ENCODE results near the gene SRR.
"Not testable (repeated sequence)": the region's sequence is repeated elsewhere in the genome, so short reads cannot be mapped to it uniquely, and the experiment has no call there.

Gene SRR, protein sequence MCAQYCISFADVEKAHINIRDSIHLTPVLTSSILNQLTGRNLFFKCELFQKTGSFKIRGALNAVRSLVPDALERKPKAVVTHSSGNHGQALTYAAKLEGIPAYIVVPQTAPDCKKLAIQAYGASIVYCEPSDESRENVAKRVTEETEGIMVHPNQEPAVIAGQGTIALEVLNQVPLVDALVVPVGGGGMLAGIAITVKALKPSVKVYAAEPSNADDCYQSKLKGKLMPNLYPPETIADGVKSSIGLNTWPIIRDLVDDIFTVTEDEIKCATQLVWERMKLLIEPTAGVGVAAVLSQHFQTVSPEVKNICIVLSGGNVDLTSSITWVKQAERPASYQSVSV

DNA sequence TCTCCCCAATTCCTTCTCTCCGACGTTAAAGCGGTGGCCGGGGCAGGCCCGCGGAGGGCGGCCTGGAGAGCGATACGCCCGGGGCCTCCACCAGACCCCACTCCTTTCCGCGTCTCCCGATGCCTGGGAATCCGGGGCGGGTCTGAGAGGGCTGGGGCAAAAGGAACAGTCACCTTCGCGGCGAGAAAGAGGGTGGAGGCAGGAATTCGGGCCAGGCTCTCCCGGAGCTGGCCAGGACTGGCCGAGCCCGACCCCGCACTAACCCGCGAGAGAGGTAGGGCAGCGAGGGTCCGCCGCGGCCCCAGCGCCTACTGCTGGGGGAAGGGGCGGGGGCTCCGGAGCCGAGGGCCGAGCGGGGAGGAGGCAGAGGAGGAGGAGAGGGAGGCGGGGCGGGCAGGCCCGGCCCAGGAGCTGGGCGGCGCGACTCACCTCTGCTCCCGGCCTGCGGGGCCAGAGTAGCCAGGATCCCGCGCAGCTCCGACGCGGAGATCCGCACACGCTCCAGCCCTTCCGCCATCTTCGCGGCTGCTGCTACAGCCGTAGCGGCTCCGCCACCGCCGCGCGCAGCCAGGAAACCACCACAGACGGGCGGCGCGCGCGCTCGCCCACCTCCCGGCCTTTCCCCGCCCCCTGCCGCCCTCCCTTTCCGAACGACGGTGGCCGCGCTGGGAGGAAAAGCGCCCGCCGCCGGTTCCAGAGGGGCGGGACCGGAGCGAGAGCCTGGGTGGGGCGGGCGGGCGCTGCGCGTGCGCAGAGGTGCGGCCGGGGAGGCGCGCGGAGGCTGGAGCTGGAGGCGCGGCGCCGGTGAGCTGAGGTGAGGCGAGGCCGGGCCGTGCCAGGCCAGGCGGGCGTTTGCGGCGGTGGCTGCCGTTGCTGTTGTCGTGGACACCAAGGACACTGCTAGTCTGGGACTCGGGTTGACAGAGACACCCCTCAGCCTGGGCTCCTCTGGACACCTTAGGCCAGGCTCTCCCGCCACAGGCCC, at the start of gene SRR, which contains the start of gene SMG6:
SRR (plus strand) TSS at position 747 of the 985 bp plus-strand sequence. CDS start 11,611 bp downstream, outside the sequence.
SMG6 (minus strand) TSS at position 582 of the 985 bp plus-strand sequence; CDS start at position 517, 65 bp downstream.
- intact Hi-C loops (cut with DNase I): loop anchor here (2.0 kb wide), 1 partner anchor 33 kb away; the partner anchor contains the start of genes SGSM2 and TSR1

DNA sequence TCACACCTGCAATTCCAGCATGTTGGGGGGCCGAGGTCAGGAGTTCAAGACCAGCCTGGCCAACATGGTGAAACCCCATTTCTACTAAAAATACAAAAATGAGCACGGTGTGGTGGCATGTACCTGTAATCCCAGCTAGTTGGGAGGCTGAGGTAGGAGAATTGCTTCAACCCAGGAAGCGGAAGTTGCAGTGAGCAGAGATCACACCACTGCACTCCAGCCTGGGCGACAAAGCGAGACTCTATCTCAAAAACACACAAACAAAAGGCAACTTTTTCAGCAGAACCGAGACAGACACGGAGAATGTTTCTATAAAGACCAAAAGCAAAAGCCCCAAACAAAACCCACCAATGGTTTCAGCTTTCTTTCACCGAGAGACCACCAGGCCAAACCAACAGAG, 44.9 kb upstream of the SRR start:
- DNase-seq; intact Hi-C loops (cut with DNase I): not testable (repeated sequence)

More for the DNA sequence above, at the start of gene SRR, which contains the start of gene SMG6:
- peak; percentile 84 to 98 (median 91) for DNase-seq

DNA sequence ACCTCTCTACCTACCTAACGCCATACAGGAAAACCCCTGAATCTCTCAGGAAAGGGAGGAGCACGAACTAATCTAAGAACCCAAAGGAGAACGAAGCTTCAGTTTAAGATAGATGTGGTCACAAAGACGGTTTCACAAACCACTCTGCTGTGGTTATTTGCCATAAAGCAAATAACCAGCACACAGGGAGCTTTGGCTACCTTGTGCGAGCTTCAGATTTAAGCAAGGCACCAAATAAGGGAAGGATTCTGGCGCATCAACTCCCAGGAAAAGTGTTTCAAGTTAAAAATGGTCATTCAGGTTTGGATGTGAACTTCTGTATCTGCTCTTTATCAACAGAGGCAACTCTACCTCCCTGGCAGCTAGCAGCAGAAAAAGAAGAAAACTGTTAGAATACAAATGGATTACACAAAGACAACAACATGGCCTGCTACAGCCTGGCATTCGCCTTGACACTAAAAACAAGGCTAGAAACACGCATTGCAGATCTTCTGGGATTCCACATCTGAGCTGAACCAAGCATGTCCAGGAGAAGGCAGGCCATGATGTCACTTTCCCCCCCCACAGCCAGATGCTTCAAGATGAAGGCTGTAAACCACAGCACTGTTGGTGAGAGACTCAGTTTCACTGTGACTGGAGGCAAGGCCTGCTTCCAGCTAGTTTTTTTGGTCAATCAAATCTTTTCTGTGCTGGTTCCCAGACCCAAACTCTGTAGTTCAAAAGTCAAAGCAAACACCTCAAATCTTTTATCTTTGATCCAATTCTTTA, 43.8 kb upstream of the SRR start:
- intact Hi-C loops (cut with DNase I): no loop called here
- DNase-seq: peak in 1 of 10 donors; percentile 89

DNA sequence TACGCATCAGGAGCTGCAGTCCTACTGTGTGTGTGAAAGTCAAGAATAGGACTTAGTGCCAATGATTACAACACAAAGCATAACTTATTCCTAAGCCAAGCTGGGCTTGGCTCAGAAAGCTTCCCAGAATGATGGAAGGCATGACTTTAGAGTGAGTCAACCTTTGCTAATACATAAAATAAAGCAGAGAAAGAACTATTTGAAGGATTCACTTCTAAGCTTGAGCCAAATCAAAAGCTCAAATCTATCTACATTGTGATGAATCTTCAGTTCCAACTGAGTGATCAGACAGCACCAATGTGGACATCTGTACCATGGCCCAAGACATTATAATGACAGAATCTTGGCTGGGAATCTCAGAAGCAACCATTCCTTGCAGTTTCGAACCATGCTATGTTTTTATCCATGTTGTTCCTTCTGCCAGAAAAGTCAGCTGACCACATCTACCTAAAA, 41.6 kb upstream of the SRR start:
- no peak for DNase-seq
- intact Hi-C loops (cut with DNase I): no loop called here

DNA sequence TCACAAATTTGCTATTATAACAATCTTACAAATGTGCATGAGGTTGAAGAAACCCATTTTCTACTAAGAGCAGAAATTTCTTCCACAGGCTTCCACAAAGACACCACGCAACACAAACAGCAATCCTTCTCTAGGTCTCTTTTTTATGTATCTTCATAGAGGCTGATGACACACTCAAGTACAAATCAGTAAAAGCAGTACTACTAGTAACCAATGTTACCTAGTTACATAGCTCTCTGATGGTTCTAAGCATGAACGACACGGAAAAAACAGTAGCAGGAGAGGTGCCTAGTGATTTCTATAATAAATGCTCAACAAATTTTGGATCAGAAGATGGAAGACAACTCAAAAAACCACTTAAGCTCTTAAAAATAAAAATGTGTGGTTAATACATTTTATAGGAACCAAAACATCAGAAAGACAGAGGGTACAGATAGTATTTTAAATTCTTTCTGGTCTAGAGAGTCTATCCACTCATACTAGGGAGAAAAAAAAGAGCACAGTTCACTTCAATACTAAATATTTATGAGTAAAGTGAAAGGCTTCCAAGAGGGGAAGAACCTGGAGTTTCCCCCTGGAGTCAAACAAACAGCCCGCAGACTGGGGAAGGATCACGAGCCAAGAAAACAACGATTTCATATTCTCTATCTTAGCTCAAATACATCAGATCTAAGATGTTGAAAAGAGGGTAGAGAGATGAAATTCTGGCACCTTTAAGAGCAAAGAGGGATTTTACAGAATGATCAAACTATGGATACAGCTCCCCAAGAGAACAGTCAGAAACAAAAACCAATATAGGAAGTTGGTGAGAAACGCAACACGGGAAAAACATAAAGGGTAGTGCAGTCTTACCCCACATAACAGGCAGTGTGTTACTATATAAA, 40.3 kb upstream of the SRR start:
- intact Hi-C loops (cut with DNase I): no loop called here
- no peak for DNase-seq

DNA sequence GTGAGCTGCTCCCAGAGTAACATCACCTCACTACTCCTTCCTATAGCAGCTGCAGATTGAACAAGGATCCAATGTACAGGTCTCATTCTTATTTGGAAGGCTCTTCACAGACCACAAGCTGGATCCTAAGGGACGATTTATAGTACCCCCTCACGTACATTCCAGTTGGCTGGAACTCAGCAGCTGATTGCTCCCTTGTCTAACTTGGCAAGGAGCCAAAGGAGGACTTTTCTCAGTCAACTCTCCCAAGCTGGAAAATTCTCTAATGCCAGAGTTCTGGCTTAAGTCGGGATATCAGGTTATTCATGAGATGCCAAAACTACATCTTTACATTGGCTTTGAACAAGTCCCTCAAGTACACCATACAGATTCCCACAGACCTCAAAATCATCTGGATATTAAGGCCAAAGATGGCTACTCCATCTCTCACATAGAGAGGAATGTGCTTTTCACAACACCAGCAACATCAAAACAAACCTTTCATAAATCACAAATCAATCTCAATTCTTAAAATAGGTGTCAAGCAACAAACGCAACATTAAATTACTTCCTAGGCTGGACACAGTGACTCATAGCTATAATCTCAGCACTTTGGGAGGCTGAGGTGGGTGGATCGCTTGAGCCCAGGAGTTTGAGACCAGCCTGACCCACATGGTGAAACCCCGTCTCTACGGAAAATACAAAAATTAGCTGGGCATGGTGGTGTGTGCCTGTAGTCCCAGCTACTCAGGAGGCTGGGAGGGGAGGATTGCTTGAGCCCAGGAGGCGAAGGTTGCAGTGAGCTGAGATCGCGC, 39.5 kb upstream of the SRR start:
- intact Hi-C loops (cut with DNase I): no loop called here
- no peak for DNase-seq

DNA sequence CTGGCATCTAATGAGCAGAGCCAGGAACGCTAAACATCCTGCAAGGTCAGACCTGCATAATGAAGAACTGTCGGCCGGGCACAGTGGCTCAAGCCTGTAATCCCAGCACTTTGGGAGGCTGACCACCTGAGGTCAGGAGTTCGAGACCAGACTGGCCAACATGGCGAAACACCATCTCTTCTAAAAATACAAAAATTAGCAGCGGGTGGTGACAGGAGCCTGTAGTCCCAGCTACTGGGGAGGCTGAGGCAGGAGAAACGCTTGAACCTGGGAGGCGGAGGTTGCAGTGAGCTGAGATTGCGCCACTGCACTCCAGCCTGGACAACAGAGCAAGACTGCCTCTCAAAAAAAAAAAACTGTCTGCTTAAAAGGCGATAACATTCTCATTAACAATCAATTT, 38.6 kb upstream of the SRR start:
- intact Hi-C loops (cut with DNase I); DNase-seq: not testable (repeated sequence)

DNA sequence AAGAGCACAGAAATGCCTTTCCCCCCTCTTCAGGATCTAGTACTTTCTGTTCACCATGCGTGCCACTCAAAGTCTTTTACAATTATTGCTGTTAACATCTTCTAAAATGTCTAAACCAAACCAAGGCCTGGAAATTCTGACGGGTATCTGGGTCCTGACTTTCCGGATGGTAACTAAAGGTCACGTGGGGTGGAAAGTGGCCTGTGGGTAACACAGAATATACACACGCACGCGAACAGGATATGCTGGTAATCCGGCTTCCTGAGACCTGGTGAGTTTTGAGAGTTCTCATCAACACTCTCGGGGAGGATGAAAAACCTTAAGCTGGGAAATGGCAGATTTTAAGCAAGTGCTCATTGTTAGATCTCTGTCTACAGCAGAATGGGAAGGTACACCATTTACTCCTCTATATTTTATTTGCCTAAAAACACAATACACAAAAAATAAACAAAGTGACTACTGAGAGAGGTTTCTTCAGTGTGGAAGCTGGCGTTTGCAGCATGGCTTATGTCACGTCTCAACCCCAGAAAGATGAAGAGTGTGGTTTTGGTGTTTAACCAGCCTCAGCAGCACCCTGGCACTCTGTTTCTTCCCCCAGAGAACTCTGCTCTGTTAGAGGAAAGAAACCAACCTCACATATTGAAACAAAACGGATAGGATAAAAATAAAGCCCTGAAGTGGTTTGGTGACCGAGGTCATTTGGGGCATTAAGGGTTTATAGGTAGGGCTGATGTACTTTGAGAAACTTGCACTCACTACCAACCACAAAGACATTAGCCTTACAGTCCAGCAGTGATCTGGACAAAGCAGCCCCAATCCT, 37.5 kb upstream of the SRR start:
- no peak for DNase-seq
- intact Hi-C loops (cut with DNase I): no loop called here

DNA sequence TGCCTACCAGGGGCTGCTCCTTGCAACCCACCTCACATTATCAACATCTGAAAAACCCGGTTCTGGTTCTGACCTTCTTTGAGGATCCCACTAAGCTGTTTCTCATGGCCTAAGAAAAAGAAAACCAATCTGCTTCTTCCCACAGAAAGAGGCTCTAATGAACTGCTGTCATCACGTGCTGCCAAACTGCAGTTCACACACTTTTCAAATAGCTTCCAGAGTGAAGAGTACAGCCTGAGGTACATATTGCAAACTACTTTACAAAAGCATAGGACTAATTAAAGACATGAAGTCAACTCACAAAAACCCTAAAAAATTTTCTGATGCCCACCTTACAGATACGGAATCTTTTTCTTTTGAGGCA, 36.9 kb upstream of the SRR start:
- intact Hi-C loops (cut with DNase I): no loop called here
- no peak for DNase-seq

DNA sequence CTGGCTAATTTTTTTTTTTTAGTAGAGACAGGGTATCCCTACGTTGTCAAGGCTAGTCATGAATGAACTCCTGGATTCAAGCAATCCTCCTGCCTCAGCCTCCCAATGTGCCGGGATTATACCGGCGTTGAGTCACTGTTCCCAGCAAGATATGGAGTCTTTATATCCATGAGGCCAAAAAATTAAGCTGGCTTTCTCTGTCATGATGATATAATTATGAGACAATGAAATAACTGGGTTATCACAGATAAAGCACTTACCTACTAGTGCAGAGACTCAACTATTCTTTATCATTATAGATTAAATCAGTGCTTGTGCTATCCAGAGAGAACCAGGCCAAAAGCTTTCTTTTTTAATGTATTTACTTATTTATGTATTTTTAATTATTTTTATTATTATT, 36.4 kb upstream of the SRR start:
- no peak for DNase-seq
- intact Hi-C loops (cut with DNase I): no loop called here

DNA sequence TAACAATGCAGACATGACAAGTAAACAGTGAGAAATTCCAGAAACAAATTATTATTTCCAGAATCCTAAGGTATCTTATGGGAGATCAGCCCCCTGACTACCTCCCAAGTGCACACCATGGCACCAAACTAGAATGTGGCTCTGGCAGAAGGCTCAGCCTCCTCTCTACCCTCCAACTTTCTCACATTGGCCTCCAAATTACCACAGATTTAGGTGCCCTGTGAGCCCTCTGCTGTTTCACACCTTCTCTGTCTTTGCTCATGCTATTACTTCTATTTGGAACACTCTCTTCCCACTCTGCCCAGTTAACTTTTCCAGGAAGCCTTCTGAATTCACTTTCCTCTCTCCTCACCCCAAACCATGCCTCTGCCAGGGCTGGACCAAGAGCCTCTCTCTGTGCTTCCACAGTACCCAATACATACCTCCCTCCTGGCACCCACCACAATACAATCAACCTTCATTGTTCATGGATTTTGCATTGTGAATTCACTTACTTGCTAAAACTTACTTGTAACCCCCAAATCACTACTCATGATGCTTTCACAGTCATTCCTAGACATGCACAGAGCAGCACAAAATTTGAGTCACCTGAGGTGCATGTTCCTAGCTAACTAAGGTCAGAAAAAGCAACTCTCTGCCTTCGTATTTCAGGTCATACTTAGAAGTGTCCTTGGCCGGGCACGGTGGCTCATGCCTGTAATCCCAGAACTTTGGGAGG, 31.6 kb upstream of the SRR start:
- DNase-seq: no peak
- intact Hi-C loops (cut with DNase I): no loop called here

DNA sequence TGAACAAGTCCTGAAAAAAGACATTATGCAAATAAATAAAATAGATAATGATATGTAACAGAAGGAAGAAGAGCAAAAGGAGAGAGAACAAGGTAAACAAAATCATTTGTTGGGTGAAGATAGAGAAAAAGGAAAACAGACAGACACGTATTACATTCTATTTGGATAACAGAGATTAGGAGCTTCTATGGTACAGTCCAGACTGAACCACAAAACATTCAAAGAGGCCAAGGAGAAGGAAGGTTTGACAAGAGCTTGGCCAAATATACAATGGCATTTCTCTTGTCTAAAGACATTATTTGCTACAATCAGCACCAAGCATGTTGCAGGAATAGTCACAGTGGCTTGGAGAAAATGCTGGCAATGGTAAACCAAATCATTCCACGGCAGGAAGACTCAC, 29.3 kb upstream of the SRR start:
- intact Hi-C loops (cut with DNase I): no loop called here
- DNase-seq: no peak

DNA sequence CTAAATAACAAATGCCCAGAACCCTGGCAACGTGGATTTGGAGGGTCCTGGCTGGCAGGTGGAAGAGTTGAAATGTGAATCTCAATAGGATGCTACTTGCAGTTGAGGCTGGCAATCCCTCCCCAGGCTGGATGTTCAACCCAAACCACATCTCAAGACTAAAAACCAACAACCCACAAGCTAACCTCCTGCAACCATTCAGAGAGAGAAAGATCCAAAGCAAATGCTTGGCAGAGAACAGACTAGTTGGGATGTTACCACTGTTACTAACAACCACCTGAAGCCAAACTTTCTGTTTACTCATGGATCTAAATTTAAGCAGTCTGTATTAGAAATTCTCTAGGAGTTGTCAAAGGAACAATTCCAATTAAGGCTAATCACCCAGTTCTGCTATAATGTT, 28.0 kb upstream of the SRR start:
- no peak for DNase-seq
- intact Hi-C loops (cut with DNase I): no loop called here

DNA sequence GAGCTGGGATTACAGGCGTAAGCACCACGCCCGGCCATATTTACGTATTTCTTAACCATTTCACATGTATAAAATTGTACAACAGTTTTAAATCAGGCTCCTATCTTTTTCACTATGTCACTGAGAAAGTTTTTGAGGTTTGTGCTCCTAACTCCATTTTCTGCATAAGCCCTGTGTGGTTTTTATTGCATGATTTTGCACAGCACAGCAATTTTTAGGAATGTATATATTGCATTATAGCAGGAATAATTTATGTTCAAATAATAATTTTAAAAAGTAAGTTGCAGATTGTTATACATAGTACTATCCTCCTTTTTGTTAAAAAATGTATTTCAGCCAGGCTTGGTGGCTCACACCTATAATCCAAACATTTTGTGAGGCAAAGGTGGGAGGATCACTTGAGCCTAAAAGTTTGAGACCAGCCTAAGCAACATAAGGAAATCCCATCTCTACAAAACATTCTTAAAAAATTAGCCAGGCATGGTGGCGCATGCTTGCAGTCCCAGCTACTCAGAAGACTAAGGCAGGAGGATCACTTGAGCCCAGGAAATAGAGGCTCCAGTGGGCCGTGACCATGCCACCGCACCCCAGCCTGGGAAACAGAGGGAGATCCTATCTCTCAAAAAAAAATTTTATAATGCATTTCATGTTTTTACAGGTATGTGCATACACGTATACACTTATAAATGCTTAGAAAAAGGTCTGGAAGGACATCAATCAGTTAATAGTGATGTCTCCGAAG, 26.1 kb upstream of the SRR start:
- intact Hi-C loops (cut with DNase I): no loop called here
- DNase-seq: no peak

DNA sequence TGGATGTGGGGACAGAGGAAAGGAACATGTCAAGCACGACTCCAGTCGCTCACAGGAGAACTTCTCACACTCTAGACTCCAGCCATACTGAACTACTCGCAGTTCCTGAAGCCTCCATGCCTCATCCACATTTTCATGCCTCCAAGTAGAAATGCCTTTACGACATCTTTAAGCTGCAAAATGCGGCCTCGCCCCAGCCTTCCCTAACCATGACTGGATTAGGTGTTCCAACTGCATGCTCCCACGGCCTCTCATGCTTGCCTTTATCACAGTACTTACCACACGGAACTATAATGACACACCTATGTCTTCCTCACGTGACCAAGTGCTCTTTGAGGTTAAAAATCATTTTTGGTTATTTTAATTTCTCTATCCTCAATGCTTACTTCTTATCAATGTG, 24.0 kb upstream of the SRR start:
- DNase-seq: no peak
- intact Hi-C loops (cut with DNase I): no loop called here

DNA sequence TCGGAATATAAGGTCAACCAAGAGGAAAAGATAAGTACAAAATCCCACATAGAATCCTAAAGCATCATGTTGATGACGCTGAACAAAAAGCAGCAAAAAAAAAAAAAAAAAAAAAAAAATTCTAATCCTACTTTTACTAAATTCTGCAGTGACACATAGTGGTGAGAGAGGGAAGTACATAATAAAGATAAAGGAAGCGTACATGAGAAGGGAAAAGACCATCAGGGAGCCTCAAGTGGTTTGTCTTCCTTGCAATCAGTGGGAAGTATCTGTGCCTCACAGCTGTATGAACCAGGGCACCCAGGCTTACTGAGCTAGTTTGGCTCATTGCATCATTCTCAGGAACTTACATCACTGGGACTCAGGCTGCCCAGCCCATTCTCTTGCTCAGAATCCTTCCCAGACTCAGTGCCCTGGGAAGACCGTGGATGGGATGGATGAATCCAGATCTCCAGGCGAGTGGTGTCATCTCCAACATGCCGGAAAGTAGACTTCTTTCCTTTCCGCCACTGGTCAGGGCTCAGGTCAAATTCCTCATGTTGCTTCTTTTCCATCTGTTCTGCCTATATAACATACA, 21.4 kb upstream of the SRR start:
- intact Hi-C loops (cut with DNase I): no loop called here
- DNase-seq: no peak

All from posterior cingulate gyrus (tissue), 11 donors.